GM12892 (cell line): ENCODE measurements around the gene PTPRN2.

Experiments used
- POLR2A ChIP-seq: IDR thresholded peaks from 2 replicates; pipeline ENCODE4 v1.6.1; 2011; ENCODE audit warnings: low read depth, low read length, control low read depth
- POLR2AphosphoS5 ChIP-seq: IDR thresholded peaks from 2 replicates; pipeline ENCODE4 v1.6.1; 2011; ENCODE audit warnings: low read depth, low read length, control low read depth
- TAF1 ChIP-seq: IDR thresholded peaks from 2 replicates; pipeline ENCODE4 v1.6.1; 2011; ENCODE audit warnings: low read depth, mild to moderate bottlenecking, control low read depth, low read length, borderline replicate concordance

DNA sequence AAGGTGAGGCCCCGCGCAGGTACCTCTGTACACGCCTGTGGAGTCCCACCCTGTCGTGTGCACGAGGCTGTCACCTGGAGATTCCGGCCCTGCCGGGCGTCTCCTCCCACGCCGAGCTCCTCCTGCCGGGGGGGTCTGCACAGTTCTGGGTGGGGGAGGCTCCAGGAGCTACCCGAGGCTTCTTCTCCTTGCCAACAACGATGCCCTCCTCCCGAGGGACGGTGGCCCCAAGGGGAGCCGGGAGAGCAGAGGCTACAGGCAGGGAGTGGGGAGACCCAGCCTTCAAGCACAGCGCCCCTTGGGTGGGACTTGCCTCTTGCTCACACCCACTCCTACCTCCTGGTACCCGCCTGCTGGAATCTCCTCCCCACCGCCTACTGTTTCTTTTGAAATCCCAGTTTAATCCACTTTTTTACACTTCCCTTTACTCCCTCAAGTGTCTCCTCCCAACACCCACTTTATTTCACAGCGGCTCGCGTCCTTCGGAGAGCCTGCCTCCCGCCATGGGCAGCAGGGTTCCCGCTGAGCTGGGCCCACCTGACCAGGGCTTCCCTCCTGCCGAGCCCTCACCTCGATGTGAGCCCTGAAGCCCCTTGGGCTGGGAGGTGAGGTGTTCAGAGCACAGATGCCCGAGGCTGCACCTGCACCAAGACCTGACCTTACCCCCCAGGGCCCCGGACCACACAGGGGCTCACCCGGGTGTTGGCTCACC lies 912.8 kb downstream of the PTPRN2 start:
- TF ChIP-seq POLR2A (no peak), POLR2AphosphoS5 (no peak), TAF1 (no peak)
